ENCODE data around the gene CUX1. TPM values are rescaled to one million over a fixed set of nuclear protein-coding genes. Genes with fewer than 3 reads are reported as not detected.
A peak's percentile ranks its signal among the peaks of the same experiment; 100 is the strongest.

CUX1 gene
- total and polyA plus RNA-seq, 2 of the 13 experiments (the other 11 are each of a cell fraction or from before 2014, with no cell fraction given), result 13.7 to 14.9 TPM

- BruUV-seq (replicated peaks), result no TSS peak
- CTCF ChIA-PET (ENCODE audit: low intra/inter-chr PET ratio, low total read pairs), result no interaction called here
- DNase-seq (ENCODE audit: low spot score) (no peak), ATAC-seq (no peak), FAIRE-seq (no peak)
- intact Hi-C loops (cut with micrococcal nuclease; ENCODE audit: unreplicated experiment), result no loop called here
- H3K9me3 ChIP-seq (ENCODE audit: low read length), result no peaks in the 10 kb centered on the region
- in situ Hi-C loops (cut with HindIII; ENCODE audit: extremely low pct_ligation_motif_present, low pct_unique_long_range_greater_than_20kb), result loop anchor here (5.0 kb wide), 1 partner anchor 107 kb away; no protein-coding TSS in a partner anchor
- H3K4me2 ChIP-seq (ENCODE audit: low read depth, low read length), result 0 out of 2 replicates have a peak overlapping the region, but pooled peaks have one; percentile 93
- peaks cover 33% of the 10 kb centered on the region for H3K4me1 ChIP-seq (ENCODE audit: insufficient read depth, low read length)
- no peaks in the 10 kb centered on the region for H3K36me3 ChIP-seq (replicated peaks in 1 of 2; ENCODE audit: control insufficient read depth in 1 of 2, insufficient read depth in 2 of 2, low read length in 2 of 2)
- POLR2A ChIA-PET, result no interaction called here
- 65% methylated on average over 18 of the region's 19 CpGs for WGBS (ENCODE audit: low lambda C conversion rate)
- H2AFZ ChIP-seq (ENCODE audit: low read length), result no peak overlapping the region
- H4K20me1 ChIP-seq (ENCODE audit: insufficient read depth, low read length), result peaks cover 5% of the 10 kb centered on the region; the same call in 1 of the 2 replicates
- H3K79me2 ChIP-seq (ENCODE audit: insufficient read depth, low read length), result no peaks in the 10 kb centered on the region
- H3K27me3 ChIP-seq (ENCODE audit: control insufficient read depth in 1 of 2, insufficient read depth in 2 of 2, low read length in 2 of 2), result peaks cover 2 to 21% of the 10 kb centered on the region in 2 experiments; a peak in 3 of 5 replicates
- no peak overlapping the region for H3K27ac ChIP-seq (ENCODE audit: extremely low read length, insufficient read depth, low read length)
- no peak overlapping the region; a peak in 1 of 6 replicates for H3K4me3 ChIP-seq (replicated peaks in 1 of 3; ENCODE audit: insufficient read depth in 1 of 3, low read depth in 2 of 3, low read length in 3 of 3)
- TF ChIP-seq RBM22 (optimal IDR thresholded peaks at IDR 0.05; ENCODE audit: low read length), result peak; percentile 19
- TF ChIP-seq ZNF142 (CRISPR knock-in tag; IDR thresholded peaks at IDR 0.05), result no peak
- no peak overlapping the region for H3K9ac ChIP-seq (ENCODE audit: insufficient read depth, low read depth, low read length)
Observed at GRCh38 chr7:102284891-102285539, 467.6 kb downstream of the CUX1 start.
